IPS-18c (cell line): ENCODE results near the gene ZNF790.
"Not testable (repeated sequence)": the region's sequence is repeated elsewhere in the genome, so short reads cannot be mapped to it uniquely, and the experiment has no call there.

ENCODE experiments used
- H3K4me3 ChIP-seq: 2 replicates; pipeline ENCODE4 v1.7.0; 2013; ENCODE audit warnings: low read depth, mild to moderate bottlenecking, low read length, moderate library complexity; ENCODE audit not compliant: insufficient read depth
- H3K9me3 ChIP-seq: one replicate; pipeline ENCODE4 v1.6.1; 2013; ENCODE audit warnings: mild to moderate bottlenecking, low read length, moderate library complexity; ENCODE audit not compliant: control insufficient read depth, insufficient read depth

ZNF790 gene

DNA sequence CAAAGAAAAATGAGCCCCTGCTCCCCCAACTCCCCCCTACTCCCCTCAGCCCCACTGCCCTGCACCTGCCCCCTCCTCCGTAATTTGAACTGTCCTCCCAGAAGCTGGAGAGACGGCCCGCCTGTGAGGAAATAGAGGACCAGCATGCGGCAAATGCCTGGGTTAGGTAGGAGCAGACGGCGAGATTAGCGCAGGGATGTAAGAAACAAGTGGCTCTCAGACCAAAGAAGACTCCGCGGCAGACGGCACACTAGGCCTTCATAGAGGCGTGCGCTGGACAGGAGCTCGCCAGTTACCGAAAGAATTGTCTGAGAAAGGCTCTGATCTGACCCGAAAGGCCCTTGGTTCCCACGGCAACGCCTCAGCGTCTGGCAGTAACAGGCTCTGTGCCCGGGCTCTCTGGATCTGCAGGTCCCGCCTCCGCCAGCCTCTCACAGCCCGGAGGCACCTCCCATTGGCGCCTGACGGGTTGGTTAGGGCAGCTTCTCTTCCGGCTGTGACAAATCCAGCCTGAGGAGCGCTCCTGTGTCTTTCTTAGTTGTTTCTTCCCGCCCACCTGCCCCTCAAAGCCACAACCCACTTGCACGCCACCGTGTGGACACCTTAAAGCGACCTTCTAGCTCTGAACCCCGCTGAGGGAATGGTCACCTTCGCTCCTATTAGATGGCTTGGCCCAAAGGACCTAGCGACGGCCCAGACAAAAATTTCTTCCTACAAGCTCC, 46.6 kb downstream of the ZNF790 start:
- not testable (repeated sequence) for H3K4me3 ChIP-seq, H3K9me3 ChIP-seq

DNA sequence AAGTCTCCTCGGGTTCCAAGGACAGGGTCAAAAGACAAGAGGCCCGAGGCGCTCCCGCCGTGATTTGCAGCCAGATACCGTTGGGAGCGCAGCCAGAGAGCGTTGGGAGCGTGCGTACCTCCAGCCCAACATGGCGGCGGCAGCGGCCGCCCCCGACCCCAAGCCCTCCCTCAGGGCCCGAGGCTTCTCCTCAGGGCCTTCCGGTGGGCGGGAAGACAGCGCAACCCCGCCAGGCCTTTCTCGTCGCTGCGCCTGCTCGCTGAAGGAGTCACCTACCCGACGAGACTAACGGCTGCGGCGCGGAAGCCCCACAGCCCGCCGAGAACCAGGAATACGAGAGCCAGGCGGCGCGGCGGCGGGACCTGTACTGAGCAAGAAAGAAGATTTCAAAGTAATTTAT, 62.4 kb downstream of the ZNF790 start:
- H3K9me3 ChIP-seq = no peaks in the 10 kb centered on the region
- H3K4me3 ChIP-seq = no peak overlapping the region

DNA sequence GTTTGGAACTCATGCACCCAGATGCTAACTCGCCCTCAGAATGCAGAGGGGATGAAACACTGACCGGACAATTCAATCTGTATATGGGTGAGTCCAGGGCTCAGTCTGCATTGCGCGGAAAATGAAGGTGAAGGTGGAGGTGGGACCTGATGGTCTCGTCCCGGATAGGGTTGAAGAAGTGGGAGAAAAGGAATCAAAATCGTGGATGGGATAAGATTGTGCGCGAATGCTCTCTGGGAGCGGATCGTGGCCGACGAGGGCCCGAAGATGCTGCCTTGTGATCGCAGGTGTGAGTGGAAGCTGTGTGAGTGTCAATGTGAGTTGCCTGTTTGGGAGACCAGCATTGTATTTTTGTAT, 65.0 kb downstream of the ZNF790 start:
- no peaks in the 10 kb centered on the region for H3K9me3 ChIP-seq
- peak overlapping the region; percentile 76 for H3K4me3 ChIP-seq

DNA sequence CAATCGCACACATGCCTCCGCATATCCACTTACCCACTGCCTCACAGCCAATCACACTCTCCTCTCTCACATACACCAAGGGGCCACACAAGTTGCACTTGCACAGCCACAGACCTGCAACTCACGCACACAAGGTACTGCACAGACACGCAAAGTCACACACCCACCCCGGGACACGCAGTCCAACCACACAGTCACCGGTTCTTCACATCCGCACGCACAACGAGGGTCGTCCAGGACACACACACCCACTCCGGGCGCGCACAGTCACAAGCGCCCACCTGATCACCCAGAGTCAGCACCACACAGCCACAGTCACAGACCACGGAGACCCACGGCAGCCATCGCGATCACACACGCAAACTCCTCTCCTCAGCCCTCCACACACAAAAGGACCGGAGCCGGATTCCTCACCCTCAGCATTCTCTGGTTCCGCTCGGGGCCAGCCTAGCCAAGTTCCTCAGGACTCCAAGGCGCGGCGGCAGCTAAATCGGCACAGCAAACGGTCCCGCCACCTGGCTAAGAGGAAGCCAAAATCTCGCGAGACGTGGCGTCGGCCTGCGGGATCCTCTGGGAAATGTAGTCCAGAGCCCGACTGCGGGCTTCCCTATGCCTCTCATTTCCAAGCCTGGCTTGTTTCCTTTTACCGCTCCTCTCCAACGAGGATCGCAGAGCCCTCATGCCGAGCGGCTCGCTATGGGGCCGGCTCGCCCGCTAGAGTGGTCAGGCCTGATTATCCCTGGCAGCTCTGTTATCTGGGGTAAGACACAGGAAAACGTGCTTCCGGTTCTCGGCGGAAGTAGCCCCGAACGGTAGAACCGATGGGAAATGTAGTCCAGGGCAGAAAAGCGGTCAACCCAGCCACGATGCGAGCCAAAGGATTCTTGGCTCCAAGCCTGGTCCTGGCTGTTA, 65.6 kb downstream of the ZNF790 start, which contains the start of gene ZNF850:
TSS of gene ZNF850 (minus strand) at position 497 of the 912 bp plus-strand sequence. CDS start 10,201 bp downstream, outside the sequence.
- no peaks in the 10 kb centered on the region for H3K9me3 ChIP-seq

DNA sequence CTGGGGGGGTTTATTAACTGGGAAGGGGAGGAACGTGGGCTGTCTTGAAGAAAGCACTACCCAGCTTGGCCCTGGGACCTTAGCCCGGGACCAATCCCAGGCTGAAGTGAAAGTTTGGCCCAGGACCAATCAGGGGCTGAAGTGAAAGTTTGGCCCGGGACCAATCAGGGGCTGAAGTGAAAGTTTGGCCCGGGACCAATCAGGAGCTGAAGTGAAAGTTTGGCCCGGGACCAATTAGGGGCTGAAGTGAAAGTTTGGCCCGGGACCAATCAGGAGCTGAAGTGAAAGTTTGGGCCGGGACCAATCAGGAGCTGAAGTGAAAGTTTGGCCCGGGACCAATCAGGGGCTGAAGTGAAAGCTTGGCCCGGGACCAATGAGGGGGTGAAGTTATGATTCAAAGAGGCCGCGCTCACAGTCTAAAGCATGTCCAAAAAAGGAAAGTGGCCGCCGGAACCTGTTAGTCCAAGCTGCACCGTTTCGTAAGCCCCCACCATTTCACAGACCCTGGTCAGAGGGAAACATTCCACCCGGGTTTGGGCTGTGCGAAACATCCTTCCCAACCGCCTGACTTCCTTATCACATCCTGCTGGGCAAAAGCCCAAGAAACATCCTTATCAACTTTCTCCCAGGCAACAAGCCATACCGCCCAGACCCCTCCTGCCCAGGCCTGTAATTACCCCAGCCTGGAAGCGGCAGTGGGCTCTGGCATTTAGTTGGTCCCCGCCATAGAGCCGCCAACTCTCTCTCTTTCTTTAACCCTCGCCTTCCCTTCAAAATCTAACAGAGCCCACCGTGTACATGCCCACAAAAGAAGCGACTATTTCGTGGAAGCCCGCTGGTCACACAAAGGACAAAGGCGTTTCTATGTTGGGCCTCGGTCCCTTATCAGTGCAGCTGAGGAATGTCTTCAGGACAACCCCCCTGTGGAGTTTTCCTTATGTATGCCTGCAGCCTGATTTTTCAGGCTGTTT, 66.6 kb downstream of the ZNF790 start:
- Histone ChIP-seq H3K9me3 (no peaks in the 10 kb centered on the region), H3K4me3 (peak overlapping the region; percentile 76)

More for the DNA sequence above, 65.6 kb downstream of the ZNF790 start, which contains the start of gene ZNF850:
- peak within 1 kb of the TSS; percentile 76 for H3K4me3 ChIP-seq
